ENCODE data around the gene PRKCZ.

GRCh38 chr1:2081326-2081885, 31.2 kb downstream of the PRKCZ start:
- no peak for TF ChIP-seq CTCF (IDR thresholded peaks at IDR 0.05)
- TF ChIP-seq USF1 (IDR thresholded peaks at IDR 0.05; ENCODE audit: borderline replicate concordance, low read depth) = no peak
- no peak for TF ChIP-seq GABPA (IDR thresholded peaks at IDR 0.05; ENCODE audit: low read depth)
- no peak for TF ChIP-seq TAF1 (IDR thresholded peaks at IDR 0.05; ENCODE audit: borderline replicate concordance, low read depth, low read length)
- no peak for TF ChIP-seq NFIC (IDR thresholded peaks at IDR 0.05; ENCODE audit: borderline replicate concordance)
- TF ChIP-seq EP300 (IDR thresholded peaks at IDR 0.05; ENCODE audit: borderline replicate concordance in 1 of 2, low read depth in 1 of 2, low read length in 1 of 2) = no peak

Data from SK-N-SH (cell line).